HEK293T (cell line): ENCODE data around the gene RHOXF2.

Experiments used
- FOXA1 ChIP-seq: fragments of 450-650 bp; IDR thresholded peaks from 2 replicates; pipeline ENCODE4 v1.6.1; 2016; ENCODE audit warnings: mild to moderate bottlenecking
- L3MBTL2 ChIP-seq: fragments of 450-650 bp; conservative IDR thresholded peaks from 2 replicates; pipeline ENCODE4 v1.6.1; 2016; ENCODE audit warnings: mild to moderate bottlenecking

DNA sequence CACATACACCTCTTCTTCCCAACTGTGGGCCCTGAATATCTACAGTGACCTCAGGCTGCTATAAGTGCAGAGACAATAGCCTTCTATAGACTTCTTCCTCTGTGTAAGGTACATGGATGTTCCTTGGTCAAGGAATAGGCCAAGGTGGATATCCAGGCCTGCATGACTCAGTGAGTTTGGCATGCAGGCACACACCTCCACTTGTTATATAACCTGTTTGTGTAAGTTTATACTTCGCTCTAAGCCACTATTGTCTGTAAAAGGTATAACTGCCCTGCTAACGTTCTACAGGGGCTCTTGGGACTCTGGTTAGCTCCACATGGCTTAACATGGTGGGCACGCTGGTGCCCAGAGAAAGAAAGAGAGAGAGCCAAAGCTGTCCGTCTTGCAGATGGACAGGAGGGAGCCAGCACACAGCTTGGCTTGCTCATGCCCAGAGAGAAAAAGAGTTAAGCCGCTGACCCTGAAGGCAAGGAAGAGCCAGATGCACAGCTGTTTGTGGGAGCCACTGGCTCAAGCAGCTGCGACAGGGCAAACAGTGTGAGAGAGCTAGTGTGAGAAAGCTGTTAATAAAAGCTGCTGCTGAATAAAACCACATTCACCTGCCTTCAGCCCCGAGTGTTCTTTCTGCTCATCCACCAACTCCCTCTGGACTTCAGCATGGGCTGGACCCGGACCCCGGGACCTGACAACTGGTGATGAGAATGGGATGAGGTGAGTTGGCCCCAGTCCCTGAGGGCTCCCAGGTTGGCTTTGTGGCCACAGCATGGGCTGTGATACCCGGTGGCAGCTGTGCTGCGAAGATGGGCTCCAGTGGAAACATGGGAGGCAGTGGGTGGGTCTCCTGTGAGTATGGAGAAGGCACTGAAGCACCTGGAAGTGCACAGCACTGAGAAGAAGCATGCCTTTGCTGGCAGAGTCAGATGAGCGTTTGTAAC lies 47.7 kb downstream of the RHOXF2 start:
- TF ChIP-seq L3MBTL2 (no peak), FOXA1 (no peak)
